ENCODE data around the gene MAOA.

DNA sequence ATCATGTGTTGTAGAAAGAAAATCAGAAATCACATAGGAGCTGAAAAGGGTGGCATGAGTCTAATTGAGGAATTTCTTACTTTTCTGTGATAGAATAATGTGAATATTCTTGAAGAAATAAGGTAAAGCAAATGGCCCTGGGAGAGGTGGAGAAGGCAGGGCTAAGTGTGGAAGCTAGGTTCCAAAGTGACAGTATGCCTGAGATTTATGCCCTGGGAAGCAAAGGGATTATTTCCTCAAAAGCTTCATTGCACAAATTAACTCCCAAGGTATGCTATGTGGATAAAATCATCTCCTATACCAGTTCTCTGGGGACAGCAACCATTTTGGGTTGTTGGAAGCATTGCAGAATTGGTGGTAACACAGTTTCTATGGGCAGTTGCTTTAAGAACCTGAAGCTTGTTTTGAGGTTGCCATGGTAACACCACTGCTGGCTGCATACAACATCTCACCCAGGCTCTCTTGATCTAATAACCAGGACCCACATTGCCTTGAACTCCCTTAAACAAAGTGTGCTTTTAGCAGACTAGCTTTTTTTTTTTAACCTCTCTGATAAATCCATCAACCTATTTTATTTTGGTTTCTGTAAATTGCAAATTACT lies 21.0 kb downstream of the MAOA start:
- TF ChIP-seq FOXA1 (IDR thresholded peaks at IDR 0.05; ENCODE audit: borderline replicate concordance) (no peak), TOE1 (IDR thresholded peaks at IDR 0.05; ENCODE audit: borderline replicate concordance) (no peak), TOE1 (CRISPR knock-in tag; IDR thresholded peaks at IDR 0.05; ENCODE audit: borderline replicate concordance, low read depth) (no peak), ZZZ3 (IDR thresholded peaks at IDR 0.05) (no peak), NEUROD1 (IDR thresholded peaks at IDR 0.05; ENCODE audit: borderline replicate concordance, low read depth, low read length, partially characterized antibody) (no peak), SIN3A (IDR thresholded peaks at IDR 0.05; ENCODE audit: borderline replicate concordance in 2 of 2, control insufficient read depth in 1 of 2, low read depth in 2 of 2, low read length in 2 of 2) (no peak), BRCA1 (IDR thresholded peaks at IDR 0.05) (no peak), BRCA1 (CRISPR knock-in tag; IDR thresholded peaks at IDR 0.05) (no peak), SOX6 (IDR thresholded peaks at IDR 0.05) (no peak), NR2C2 (CRISPR knock-in tag; IDR thresholded peaks at IDR 0.05) (no peak), NR2C2 (tag; IDR thresholded peaks at IDR 0.05) (no peak)
- TF ChIP-seq, protein P1, sequence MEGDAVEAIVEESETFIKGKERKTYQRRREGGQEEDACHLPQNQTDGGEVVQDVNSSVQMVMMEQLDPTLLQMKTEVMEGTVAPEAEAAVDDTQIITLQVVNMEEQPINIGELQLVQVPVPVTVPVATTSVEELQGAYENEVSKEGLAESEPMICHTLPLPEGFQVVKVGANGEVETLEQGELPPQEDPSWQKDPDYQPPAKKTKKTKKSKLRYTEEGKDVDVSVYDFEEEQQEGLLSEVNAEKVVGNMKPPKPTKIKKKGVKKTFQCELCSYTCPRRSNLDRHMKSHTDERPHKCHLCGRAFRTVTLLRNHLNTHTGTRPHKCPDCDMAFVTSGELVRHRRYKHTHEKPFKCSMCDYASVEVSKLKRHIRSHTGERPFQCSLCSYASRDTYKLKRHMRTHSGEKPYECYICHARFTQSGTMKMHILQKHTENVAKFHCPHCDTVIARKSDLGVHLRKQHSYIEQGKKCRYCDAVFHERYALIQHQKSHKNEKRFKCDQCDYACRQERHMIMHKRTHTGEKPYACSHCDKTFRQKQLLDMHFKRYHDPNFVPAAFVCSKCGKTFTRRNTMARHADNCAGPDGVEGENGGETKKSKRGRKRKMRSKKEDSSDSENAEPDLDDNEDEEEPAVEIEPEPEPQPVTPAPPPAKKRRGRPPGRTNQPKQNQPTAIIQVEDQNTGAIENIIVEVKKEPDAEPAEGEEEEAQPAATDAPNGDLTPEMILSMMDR (IDR thresholded peaks at IDR 0.05 in 2 of 3, conservative IDR thresholded peaks at IDR 0.05 in 1 of 3; ENCODE audit: insufficient read depth in 2 of 3, low read depth in 1 of 3, low read length in 3 of 3), result no peak
- TF ChIP-seq, protein P2, sequence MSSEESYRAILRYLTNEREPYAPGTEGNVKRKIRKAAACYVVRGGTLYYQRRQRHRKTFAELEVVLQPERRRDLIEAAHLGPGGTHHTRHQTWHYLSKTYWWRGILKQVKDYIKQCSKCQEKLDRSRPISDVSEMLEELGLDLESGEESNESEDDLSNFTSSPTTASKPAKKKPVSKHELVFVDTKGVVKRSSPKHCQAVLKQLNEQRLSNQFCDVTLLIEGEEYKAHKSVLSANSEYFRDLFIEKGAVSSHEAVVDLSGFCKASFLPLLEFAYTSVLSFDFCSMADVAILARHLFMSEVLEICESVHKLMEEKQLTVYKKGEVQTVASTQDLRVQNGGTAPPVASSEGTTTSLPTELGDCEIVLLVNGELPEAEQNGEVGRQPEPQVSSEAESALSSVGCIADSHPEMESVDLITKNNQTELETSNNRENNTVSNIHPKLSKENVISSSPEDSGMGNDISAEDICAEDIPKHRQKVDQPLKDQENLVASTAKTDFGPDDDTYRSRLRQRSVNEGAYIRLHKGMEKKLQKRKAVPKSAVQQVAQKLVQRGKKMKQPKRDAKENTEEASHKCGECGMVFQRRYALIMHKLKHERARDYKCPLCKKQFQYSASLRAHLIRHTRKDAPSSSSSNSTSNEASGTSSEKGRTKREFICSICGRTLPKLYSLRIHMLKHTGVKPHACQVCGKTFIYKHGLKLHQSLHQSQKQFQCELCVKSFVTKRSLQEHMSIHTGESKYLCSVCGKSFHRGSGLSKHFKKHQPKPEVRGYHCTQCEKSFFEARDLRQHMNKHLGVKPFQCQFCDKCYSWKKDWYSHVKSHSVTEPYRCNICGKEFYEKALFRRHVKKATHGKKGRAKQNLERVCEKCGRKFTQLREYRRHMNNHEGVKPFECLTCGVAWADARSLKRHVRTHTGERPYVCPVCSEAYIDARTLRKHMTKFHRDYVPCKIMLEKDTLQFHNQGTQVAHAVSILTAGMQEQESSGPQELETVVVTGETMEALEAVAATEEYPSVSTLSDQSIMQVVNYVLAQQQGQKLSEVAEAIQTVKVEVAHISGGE (CRISPR knock-in tag; IDR thresholded peaks at IDR 0.05), result no peak
